GM19397 (cell line): Measurements from ENCODE around the gene PGLYRP3.
"Not testable (repeated sequence)": the region's sequence is repeated elsewhere in the genome, so short reads cannot be mapped to it uniquely, and the experiment has no call there.

Experiments used
- ATAC-seq: cut with Tn5 transposase; IDR thresholded peaks from one replicate; pipeline ENCODE4 v1.9.1; 2021; ENCODE audit warnings: mild to moderate bottlenecking, moderate library complexity; ENCODE audit not compliant: unreplicated experiment

Gene PGLYRP3

DNA sequence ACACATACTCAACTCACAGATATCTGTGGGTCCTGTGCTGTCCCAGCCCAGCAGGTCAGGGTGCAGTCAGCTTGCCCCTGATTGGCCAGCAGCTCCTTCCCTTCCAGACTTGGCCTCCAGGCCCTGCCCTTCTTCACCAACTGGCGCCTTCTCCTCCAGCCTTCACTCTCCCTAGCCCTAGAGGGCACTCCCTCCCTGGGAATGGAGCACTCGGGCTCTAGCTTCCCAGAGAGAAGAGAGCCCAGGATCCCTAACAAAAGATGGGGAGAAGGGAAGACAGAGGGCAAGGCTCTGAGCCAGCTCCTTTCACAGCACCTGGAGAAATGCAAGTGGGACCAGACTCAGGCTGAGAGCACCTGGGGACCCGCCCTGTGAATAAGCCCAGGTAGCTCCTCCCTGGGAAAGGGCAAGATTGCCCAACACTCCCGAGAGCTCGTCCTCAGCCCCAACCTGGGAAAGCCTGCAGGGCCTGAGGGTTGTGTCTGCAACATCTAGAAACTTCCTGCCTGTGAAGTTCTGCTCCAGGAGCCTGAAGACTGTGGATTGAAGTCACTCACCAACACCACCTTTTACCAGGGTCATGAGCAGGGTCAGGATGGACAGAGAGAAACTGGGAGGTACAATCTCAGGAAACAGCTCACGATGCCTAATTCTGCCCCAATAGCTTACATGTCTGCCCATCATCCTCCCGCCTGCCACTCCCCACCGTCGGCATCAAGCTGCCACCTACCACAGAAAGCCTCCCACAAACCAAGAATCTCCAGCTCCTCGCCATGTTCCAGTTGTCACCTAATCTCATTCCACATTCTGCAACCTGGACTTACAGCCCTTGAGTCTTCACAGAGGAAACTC is 36.0 kb upstream of the PGLYRP3 start, which contains the start of gene PGLYRP4:
PGLYRP4 (minus strand) TSS at position 331 of the 852 bp plus-strand sequence. CDS start 909 bp downstream, outside the sequence.
- no peak for ATAC-seq

DNA sequence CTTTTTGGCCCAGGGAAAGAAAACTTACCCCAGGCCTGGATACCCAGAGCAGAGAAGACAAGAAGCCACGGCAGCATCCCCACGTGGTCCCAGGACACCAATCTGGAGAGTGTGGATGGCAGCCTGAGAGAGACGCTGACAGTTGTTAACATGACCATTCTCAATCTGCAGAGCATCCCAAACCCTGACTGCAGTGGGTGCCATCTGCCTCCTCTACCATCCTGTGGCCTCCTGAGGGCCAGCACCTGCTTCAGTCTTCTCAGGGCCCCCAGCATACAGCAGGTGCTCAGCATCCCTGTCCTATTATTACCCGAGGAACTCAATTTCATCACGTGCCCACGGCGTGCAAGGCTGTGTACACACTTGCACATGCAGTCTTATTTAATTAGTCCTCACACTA is 35.1 kb upstream of the PGLYRP3 start:
- no peak for ATAC-seq

DNA sequence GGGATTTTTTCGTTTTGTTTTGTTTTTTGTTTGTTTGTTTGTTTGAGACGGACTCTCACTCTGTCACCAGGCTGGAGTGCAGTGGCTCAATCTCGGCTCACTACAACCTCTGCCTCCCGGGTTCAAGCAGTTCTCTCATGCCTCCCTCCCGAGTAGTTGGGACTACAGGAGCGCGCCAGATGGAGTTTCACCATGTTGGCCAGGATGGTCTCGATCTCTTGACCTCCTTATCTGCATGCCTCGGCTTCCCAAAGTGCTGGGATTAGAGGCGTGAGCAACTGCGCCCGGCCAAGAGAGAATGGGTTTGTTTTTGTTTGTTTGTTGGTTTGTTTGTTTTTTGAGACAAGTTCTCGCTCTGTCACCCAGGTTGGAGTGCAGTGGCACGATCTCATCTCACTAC is 34.3 kb upstream of the PGLYRP3 start:
- not testable (repeated sequence) for ATAC-seq

DNA sequence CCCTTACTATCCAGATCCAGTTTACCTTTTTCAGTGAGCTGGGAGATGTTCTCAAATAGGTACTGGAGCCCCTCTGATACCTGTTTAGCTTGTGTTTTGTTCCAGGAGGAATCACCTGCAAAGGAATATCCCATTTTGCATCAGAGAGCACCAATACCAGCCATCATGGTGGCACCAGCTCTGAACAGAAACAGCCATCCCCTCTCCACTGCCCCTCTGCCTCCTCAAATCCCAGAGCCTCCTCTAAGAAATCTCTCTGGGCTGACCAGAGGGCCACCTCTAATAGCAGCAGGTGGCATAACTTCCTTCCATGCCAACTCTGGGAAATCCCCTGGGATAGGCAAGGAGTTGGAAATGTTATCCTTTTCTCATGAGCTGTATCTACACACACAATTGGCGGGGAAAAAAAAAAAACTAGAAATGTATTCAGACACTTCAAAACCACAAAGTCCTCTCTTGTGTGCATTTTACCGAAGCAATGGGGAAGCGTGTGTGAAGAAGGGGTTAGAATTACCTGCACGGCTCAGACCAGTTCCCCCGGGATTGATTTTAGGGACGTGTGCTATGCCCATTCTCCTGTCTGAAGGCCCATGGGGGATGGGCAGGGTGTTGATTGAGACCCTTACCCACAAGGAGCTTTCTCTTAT is 33.4 kb upstream of the PGLYRP3 start:
- no peak for ATAC-seq

DNA sequence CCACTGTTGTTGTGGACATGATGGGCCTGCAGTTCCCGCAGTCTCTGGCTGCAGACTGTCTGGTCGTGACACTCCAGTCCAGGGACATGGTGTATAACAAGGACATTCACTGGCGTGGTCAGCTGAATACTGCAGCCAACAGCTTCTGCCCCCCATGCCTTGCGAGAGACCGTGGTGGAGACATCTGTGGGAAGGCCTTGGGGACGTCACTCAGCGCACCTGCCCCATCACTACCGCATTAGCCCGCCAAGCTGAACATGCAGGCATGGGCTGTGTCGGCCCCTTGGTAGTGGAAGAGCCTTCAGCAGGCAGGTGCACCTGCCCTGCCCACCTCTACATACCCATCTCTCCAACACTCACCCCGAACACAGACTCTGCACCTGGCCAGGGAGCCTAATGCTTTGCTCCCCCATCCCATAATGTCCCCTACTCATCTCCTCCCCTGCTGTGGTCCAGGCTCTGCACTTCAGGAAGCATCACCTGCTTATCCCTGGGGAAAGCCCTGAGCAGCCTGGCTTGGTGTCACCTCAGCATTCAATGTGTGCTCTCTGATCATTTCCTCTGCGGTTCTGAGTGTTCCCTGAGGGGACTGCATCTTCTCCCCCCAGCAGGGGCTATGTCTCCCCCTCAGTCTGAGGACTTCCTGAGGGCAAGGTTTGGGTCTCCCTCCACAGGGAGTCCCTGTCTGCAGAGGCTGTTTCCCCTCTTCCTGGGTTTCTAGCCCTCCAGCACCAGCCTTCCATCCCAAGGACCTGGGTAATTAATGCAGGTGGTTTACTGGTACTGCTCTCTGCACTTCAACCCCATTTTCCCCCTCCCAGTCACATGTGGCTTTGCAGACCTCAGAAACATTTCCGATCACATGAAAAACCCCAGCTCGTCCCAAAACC is 32.7 kb upstream of the PGLYRP3 start:
- ATAC-seq: no peak

DNA sequence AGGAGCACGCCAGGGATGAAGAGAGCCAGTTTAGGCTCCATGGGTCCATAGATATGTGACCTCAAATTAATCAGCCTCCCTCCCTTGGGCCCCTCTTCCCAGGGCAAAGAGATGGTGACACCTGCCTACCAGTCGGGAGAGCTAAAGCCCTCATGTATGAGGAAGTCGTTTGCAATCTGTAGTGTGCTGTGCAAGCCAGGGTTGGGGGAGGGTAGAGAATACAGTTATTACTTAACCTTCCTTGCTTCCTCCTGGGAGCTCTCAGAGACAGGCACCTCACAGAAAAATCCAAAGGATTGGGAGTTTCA is 31.9 kb upstream of the PGLYRP3 start:
- no peak for ATAC-seq

DNA sequence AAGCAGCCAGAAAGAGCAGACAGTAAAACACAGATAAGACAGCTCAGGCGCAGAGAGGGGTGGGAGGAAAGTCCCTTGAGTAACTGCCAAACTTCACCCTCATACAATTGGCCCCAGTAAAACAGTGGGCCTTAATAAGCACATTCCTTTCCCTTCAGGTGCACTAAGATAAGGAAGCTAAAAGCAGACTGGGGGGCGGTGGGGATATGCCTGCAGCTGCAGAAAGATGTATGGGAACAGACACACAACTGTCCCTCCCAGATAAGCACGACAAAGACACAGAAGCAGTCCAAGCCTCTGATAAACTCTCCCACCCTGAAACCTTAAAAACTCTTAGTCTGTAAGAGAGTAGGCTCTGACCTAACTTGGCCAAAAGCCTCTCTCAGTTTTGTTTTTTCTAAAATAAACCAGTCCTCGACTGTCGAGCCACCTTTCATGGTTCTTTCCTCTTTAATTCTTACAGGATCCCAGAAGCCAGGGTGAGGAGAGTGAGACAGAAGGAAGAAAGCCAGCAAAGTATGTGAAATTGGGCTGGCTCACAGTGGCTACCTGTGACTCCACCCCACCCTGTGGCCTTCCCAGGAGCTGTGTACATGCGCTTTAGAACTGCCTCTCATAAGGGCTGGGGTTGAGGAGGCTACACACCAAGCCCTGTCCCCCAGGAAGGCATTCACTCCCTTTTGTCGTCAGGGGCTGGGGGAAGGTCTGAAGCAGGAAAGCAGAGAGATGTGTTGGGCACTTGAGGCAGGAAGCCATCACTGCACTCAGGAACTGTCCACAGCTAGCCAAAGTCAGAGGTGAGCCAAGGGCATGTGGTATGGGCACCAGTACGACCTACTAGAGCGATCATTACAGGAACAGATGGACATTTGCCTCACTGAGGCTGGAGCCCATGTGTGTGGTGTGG is 31.3 kb upstream of the PGLYRP3 start:
- no peak for ATAC-seq

DNA sequence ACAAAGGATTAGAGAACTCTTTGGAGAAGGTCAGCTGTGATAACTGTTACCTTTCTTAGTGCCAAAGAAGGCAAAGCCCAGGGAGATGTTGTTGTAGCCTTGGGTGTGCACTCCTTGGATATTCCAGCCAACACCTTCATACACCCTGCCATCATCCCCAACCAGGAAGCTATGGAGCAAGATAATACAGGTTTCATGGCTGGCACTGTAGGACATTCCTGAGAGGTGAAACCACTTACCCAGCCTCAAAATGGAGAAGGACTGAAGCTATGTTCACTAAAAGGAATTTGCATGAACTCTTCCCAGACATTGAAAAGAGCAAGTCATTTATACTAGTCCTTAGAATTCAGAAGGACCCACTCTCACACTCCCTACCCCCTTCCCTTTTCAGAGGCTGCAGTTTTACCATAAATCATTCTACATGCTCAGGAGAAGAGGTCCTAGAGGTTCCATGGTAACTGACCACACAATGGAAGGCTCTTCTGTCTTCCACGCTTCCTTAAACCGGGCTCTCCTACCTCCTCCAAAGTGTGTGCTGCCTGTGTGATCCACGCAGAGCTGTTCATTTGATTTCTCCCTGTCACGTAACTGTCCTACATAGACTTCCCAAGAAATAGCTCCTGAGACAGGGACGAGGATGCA is 30.4 kb upstream of the PGLYRP3 start:
- no peak for ATAC-seq

DNA sequence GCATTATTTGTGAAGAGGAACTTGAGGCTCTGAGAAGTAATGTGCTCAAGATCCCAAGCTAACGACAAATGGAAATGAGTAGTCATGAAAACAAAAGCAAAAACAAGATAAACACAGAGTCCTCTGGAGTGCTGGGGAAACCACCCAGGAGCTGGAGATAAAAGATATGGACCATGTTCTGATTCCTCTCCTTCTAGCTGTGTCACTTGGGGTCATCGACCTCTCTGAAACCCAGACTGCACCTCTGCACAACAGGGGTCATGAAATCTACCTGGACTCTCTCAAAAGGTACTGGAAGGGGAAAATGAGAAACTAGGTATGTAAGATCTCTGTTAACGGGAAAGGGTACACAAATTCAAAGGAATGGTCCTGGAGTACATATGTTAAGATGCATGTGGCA is 29.4 kb upstream of the PGLYRP3 start:
- no peak for ATAC-seq

DNA sequence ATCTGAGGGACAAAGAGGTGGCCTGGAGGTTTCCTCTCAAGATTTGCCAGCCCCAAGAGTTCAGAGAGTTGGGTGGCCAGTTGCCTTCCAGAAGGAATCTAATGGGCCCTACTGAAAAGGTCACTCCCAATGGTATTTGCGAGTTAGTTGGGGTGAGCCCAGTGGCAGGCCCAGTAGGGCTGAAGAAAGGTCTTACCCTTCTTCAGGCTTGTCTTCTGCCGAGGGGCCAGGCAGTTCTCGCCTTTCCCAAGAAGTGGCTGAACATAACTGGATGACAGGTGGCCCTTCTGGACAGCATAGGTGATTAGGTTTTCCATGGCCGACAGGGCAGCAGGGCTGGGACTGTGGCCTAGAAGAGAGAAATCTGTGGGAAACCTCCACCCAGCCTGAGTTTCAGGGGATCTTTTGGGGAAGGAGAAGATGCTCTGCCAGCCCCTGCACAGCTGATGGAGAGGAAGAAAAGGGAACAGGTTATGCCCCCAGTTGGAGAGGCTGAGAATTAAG is 28.7 kb upstream of the PGLYRP3 start:
- ATAC-seq: no peak

DNA sequence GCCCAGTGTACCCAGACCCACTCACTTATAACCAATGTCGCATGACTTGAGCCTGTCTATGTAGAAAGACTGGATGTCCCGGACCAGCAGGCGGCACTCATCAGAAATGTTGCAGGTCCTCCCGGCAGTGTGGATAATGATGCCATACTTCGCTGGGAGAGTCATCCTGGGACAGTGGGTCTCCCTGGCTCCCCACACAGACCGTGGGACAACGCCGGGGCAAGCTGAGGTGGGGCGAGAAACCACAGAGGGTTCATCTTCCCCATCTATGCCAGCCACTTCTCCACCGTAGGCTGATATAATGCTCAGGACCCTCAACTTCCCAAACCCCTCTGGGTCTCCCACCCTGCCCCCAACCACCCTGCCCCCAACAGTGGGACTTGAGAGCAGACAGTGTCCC is 27.6 kb upstream of the PGLYRP3 start:
- no peak for ATAC-seq

DNA sequence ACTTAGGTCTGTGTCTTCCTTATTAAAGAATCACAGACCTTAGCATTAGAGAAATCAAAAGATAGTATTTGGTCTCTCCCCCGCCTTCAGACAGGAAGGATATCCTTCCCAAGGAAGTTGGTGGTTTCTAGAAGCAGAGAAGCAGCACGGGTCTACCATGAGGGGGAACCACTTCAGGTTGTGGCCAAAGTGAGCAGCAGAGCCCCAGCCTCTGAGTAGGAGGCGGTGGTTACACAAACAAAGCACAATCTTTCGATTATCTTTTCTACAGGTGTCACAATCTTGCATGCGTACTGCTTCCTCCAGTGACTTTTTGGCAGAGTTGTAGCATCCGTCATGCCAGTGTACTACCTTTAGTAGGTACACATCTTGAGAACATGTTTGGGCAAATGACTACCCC is 27.1 kb upstream of the PGLYRP3 start:
- no peak for ATAC-seq

DNA sequence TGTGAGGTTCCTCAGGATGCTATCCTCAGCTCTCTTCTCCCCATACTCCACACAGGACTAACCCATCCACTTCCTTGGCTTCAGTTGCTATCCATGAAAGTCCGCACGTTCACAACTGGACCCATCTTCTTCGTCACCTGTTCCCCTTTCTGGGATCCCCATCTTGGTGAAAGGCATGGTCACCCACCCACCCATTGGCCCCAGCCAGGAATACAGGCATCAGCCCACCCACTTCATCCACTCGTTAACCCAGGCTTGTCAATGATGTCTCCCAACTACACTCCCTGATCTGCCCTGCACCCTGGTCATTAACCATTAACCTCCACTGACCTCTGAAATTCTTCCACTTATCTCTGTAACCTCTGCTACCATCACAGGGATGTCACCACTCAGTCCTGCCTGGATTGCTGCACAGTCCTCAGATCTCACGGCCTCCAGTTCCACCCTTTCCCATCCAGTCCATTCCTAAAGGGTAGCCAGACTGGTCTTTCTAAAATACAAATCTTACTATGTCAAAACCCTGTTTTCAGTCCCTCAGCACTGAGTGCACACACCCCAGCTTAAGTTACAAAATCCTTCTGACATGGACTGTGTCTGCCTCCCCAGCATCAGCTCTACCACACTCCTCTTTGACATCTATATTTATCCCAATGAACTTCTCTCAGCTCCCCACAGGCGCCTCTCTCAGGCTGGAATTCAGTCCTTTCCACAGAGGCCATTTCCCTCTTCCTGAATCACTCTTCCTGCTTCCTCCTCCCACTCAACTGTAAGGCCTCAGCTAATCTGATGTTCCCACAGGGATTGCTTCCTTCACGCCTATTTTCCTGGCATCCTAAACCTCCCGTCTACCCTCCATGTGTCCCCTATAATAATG is 25.5 kb upstream of the PGLYRP3 start:
- ATAC-seq: no peak

DNA sequence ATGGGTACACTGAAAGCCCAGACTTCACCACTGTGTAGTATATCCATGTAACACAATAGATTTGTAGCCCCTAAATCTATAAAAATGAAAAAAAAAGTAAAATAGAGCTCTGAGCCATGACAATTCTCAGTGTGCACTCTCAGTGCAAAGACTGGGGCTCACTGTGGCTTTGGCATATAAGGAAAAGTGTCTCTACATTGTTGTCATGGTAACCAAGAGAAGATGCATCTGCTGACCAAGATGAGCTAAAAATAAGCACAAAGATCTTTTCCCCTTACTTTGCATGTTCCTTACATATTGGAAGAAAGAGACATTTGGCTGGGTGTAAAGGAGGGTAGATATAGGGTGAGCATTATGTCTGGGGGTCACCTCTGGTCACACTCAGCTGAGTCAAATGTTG is 23.9 kb upstream of the PGLYRP3 start:
- ATAC-seq: no peak

DNA sequence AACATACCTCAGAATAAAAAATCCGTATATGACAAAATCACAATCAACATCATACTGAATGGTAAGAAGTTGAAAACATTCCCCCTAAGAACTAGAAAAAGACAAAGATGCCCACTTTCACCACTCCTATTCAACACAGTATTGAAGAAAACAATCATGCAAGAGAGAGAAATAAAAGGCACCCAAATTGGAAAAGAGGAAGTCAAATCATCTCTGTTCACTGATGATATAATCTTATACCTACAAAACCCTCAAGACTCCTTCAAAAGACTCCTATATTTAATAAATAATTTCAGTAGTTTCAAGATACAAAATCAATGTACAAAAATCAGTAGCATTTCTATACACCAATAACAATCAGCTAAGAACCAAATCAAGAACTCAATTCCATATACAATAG is 21.1 kb upstream of the PGLYRP3 start:
- ATAC-seq: no peak

DNA sequence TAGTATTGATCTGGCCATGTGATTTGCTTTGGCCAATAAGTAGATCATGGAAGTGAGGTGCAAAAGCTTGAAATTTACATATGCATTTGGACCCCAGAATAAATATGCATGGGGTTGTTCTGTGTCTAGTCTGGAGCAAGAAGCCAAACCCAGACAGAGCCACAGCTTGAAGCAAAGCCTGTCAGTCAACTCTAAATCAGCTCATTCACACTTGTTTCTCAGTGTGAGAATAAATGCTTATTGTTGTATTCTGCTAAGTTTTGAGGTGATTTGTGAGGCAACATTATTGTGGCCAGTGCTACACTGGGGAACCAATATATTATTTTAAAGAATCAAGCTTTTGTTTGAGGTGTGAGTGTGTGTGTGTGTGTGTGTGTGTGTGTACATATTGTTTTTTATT is 12.2 kb upstream of the PGLYRP3 start:
- no peak for ATAC-seq

DNA sequence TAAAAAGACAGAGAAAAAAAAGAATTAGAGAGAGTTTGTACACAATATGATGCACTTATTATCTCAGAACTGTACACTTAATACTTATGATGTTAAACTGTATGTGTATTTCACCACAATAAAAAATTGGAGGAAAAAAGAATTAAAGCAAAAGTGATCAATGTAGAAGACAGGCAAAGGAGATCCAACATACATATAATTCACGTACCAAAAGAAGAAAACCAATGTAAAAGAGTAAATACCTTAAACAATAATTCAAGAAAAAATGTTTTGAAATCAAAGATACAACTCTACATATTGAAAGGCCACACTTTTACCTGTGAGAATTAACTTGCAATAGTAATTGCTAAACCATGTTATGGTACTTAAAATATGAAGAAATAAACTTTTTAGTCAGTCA is 9.8 kb upstream of the PGLYRP3 start:
- no peak for ATAC-seq

DNA sequence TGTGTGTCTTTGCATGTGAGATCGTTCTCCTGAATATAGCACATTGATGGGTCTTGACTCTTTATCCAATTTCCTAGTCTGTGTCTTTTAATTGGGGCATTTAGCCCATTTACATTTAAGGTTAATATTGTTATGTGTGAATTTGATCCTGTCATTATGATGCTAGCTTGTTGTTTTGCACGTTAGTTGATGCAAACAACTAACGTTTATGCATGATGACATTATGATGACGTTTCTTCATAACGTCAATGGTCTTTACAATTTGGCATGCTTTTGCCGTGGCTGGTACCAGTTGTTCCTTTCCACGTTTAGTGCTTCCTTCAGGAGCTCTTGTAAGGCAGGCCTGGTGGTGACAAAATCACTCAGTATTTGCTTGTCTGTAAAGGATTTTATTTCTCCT is 5.4 kb upstream of the PGLYRP3 start:
- ATAC-seq: not testable (repeated sequence)

DNA sequence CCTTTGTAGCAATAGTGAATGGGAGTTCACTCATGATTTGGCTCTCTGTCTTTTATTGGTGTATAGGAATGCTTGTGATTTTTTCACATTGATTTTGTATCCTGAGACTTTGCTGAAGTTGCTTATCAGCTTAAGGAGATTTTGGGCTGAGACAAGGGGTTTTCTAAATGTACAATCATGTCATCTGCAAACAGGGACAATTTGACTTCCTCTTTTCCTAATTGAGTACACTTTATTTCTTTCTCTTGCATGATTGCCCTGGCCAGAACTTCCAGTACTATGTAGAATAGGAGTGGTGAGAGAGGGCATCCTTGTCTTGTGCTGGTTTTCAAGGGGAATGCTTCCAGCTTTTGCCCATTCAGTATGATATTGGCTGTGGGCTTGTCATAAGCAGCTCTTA is 3.3 kb upstream of the PGLYRP3 start:
- ATAC-seq: not testable (repeated sequence)
